Common myeloid progenitor, CD34-positive (primary cell): ENCODE measurements around the gene PARVB.
A peak's percentile ranks its signal among the peaks of the same experiment; 100 is the strongest.

Source experiments
- CTCF ChIA-PET: fragments of 350-600 bp; sonication (Branson Sonifier 250); formaldehyde crosslinking; loops from one replicate; lab custom pipeline; 2021; ENCODE audit warnings: antibody characterized with exemption; lab: Charles Lee
- POLR2A ChIA-PET: fragments of 350-600 bp; sonication (Branson Sonifier 250); formaldehyde crosslinking; loops from one replicate; lab custom pipeline; 2021; ENCODE audit warnings: antibody characterized with exemption; lab: Charles Lee
- DNase-seq, 3 donors: peaks; one replicate each; pipeline versions ENCODE4 v3.0.0 to v3.0.0-alpha.2; 2013
- H3K27ac ChIP-seq, 2 experiments: 1 replicate in 1 of 2; 2 replicates in 1 of 2; pipeline ENCODE4 v1.7.0; 2013; ENCODE audit warnings: inconsistent platforms in 2 of 2, low read length in 2 of 2, mild to moderate bottlenecking in 2 of 2, low read depth in 1 of 2, moderate library complexity in 1 of 2; ENCODE audit not compliant: severe bottlenecking in 2 of 2, insufficient read depth in 1 of 2, poor library complexity in 1 of 2
- H3K27me3 ChIP-seq, 5 experiments: replicated peaks in 2 of 5; 1 replicate in 3 of 5; 2 replicates in 2 of 5; pipeline versions ENCODE4 v1.6.1 to v1.7.0; 2013; ENCODE audit warnings: low read length in 4 of 5, mild to moderate bottlenecking in 2 of 5, moderate library complexity in 2 of 5, inconsistent platforms in 1 of 5; ENCODE audit not compliant: insufficient read depth in 5 of 5, control insufficient read depth in 4 of 5
- H3K36me3 ChIP-seq, 4 experiments: 1 replicate in 2 of 4; 2 replicates in 2 of 4; pipeline versions ENCODE4 v1.6.1 to v1.7.0; 2013; ENCODE audit warnings: low read length in 3 of 4, control low read depth in 1 of 4, mild to moderate bottlenecking in 1 of 4; ENCODE audit not compliant: control insufficient read depth in 4 of 4, insufficient read depth in 4 of 4
- H3K4me1 ChIP-seq, 4 experiments: 1 replicate in 3 of 4; 2 replicates in 1 of 4; pipeline versions ENCODE4 v1.6.1 to v1.7.1; 2013; ENCODE audit warnings: low read length in 3 of 4, mild to moderate bottlenecking in 3 of 4, control low read depth in 1 of 4, inconsistent platforms in 1 of 4, moderate library complexity in 1 of 4; ENCODE audit not compliant: control insufficient read depth in 4 of 4, insufficient read depth in 4 of 4; ENCODE audit errors: control extremely low read depth in 1 of 4
- H3K4me3 ChIP-seq, 7 experiments: 1 replicate in 4 of 7; 2 replicates in 3 of 7; pipeline versions ENCODE4 v1.5.1 to v1.7.0; 2013; ENCODE audit warnings: mild to moderate bottlenecking in 7 of 7, low read length in 6 of 7, moderate library complexity in 6 of 7, inconsistent platforms in 2 of 7, low read depth in 2 of 7, control low read depth in 1 of 7; ENCODE audit not compliant: insufficient read depth in 4 of 7, control insufficient read depth in 1 of 7; ENCODE audit errors: extremely low read depth in 1 of 7
- H3K9me3 ChIP-seq, 5 experiments: 1 replicate in 4 of 5; 2 replicates in 1 of 5; pipeline versions ENCODE4 v1.6.1 to v1.7.1; 2013; ENCODE audit warnings: low read length in 4 of 5, mild to moderate bottlenecking in 2 of 5, inconsistent platforms in 1 of 5, low read depth in 1 of 5, moderate library complexity in 1 of 5; ENCODE audit not compliant: control insufficient read depth in 4 of 5, insufficient read depth in 2 of 5; ENCODE audit errors: control extremely low read depth in 1 of 5
- WGBS: methylation state at CpG from one replicate; pipeline ENCODE4 v1.1.5; 2013; ENCODE audit not compliant: insufficient coverage; 5-methylcytosine and 5-hydroxymethylcytosine counted together

PARVB gene

DNA sequence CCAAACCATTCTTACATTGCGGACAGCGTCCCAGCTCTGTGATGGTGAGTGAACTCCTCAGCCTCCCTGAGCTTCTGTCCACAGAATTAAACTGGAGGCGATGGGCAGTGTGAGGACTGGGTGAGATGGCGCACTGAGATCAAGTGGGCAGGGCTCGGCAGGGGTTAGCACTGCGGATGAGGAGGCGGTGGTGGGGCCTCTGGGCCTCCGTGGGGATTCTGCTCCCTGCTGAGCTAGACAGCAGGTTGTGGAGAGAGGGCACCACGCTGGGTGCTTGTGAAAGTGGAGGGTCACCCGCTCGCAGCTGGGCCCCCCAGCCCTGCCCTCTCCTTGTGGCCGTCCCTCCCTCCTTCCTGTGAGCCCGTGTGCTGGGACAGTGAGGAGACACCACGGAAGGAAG lies 131.0 kb downstream of the PARVB start:
- Histone ChIP-seq H3K4me3 (no peak overlapping the region), H3K4me1 (peaks cover 2 to 28% (median 16%) of the 10 kb centered on the region in 4 experiments), H3K27ac (no peak overlapping the region), H3K27me3 (no peaks in the 10 kb centered on the region), H3K36me3 (peaks cover 2 to 27% (median 19%) of the 10 kb centered on the region in 4 experiments), H3K9me3 (no peaks in the 10 kb centered on the region)
- CTCF ChIA-PET = interaction anchor here (1.2 kb wide), 1 partner anchor 18 kb away, joined by 3 read pairs; no protein-coding TSS in a partner anchor
- peak in 2 of 3 donors; percentile 19 to 33 for DNase-seq
- 98% methylated on average over 5 of the region's 14 CpGs for WGBS
- POLR2A ChIA-PET = interaction anchor here (1.0 kb wide), 1 partner anchor 26 kb away, joined by 5 read pairs; the partner anchor contains the start of gene PARVG

DNA sequence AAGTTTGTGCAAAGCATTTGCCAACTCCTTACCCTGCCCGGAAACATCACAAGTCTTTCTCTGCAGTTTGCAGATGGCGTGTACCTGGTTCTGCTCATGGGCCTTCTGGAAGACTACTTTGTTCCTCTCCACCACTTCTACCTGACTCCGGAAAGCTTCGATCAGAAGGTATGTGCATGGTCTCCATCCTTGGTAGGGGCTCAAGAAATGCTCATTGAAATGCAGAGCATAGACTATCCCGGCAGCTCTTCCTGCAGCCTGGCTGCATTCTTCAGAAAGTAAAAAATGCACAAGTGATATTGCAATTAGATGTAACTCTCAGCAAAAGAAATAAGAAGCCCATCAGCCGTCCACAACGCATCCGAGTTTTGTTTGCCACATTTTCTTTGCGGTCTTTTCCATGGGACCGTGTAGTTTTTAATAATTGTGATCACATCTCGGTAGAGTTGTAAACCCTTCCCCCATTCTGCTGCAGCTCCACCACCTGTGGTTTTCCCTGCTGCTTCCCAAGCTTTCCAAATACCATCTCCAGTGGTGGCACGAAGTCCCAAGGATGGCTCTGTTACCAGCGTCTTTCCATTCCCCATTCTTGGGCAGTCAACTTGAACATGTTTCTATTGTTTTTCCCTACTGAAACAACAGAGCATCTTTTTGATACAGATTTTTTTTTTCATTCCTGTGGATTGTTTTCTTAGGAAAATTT lies 134.0 kb downstream of the PARVB start:
- Histone ChIP-seq H3K27ac (no peak overlapping the region), H3K27me3 (no peaks in the 10 kb centered on the region), H3K36me3 (peaks cover 0 to 32% (median 15%) of the 10 kb centered on the region in 4 experiments), H3K4me1 (peaks cover 8 to 45% (median 29%) of the 10 kb centered on the region in 4 experiments), H3K9me3 (no peaks in the 10 kb centered on the region), H3K4me3 (no peak overlapping the region)
- ChIA-PET CTCF (interaction anchor here (1.4 kb wide), 1 partner anchor 12 kb away, joined by 4 read pairs; no protein-coding TSS in a partner anchor), POLR2A (no interaction called here)
- no peak for DNase-seq
- 96% methylated on average over 13 of the region's 13 CpGs for WGBS

DNA sequence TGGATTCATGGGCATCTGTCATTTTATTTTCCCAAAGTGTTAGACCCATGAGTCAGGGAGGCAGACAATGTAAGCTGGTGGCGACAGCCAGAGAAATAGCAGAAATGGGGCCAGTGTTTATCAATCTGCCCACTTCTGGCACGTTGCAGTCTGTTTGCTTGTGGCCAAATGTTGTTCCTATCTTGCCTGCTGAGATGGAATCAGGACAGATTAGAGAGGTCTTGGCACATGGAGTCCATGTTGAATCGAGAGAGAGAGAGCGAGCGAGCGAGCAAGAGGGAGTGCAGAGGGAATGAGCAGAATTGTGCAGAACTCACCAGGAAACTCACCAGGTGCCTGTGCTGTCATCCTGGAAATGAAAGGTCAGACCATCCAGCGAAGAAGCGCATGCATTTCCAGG lies 134.7 kb downstream of the PARVB start:
- H3K27me3 ChIP-seq = no peaks in the 10 kb centered on the region
- POLR2A ChIA-PET = no interaction called here
- H3K4me1 ChIP-seq = peaks cover 8 to 41% (median 27%) of the 10 kb centered on the region in 4 experiments
- H3K27ac ChIP-seq = no peak overlapping the region
- CTCF ChIA-PET = no interaction called here
- H3K4me3 ChIP-seq = no peak overlapping the region
- WGBS = 93% methylated on average over 8 of the region's 8 CpGs
- no peaks in the 10 kb centered on the region for H3K9me3 ChIP-seq
- peaks cover 2 to 32% (median 16%) of the 10 kb centered on the region in 4 experiments for H3K36me3 ChIP-seq
- DNase-seq = no peak

DNA sequence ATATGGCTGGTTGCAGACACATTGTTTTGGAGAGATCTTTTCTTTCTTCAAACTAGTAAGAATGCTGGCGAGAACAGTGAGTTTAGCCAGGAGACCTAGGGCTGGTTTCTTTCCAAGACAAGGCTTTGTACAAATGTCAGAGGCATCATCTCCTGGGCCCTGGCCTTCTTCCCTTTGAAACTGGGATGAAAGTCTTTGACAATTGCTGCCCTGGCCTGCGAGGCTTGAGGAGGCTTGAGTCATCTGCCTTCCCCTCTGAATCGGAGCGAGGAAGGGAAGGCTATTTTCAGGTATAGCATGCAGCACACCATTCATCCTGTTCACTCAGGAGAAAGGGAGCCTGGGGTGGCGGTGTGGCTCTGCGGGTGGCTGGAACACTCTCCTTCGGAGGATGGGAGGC lies 135.1 kb downstream of the PARVB start:
- Histone ChIP-seq H3K4me1 (peaks cover 8 to 37% (median 24%) of the 10 kb centered on the region in 4 experiments), H3K27ac (no peak overlapping the region), H3K36me3 (peaks cover 2 to 32% (median 18%) of the 10 kb centered on the region in 4 experiments), H3K4me3 (no peak overlapping the region), H3K9me3 (no peaks in the 10 kb centered on the region), H3K27me3 (no peaks in the 10 kb centered on the region)
- DNase-seq = no peak
- ChIA-PET CTCF (no interaction called here), POLR2A (no interaction called here)
- 100% methylated on average over 3 of the region's 7 CpGs for WGBS

DNA sequence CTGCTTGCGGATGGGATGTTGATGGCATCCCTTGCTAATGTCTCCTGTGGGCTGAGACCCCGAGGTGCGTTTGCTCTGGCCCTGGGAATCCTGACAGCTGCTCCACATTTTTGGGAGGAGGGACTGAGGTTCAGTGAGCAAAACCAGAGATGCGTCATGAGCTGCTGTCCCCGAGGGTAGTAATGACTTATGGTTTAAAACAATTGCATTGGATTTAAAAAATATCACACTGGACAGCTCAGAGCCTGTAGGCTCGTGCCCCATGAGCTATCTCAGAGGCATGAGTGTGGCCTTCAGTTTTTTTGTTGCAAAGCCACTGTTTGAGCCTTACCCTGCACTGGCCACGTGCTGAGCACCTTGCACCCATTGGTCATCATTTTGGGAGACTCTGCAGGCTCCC lies 135.7 kb downstream of the PARVB start:
- no peak for DNase-seq
- Histone ChIP-seq H3K36me3 (peaks cover 2 to 37% (median 21%) of the 10 kb centered on the region in 4 experiments), H3K4me3 (no peak overlapping the region), H3K9me3 (no peaks in the 10 kb centered on the region), H3K4me1 (peaks cover 8 to 32% (median 22%) of the 10 kb centered on the region in 4 experiments), H3K27ac (no peak overlapping the region), H3K27me3 (no peaks in the 10 kb centered on the region)
- WGBS = 78% methylated on average over 6 of the region's 7 CpGs
- ChIA-PET POLR2A (no interaction called here), CTCF (no interaction called here)

DNA sequence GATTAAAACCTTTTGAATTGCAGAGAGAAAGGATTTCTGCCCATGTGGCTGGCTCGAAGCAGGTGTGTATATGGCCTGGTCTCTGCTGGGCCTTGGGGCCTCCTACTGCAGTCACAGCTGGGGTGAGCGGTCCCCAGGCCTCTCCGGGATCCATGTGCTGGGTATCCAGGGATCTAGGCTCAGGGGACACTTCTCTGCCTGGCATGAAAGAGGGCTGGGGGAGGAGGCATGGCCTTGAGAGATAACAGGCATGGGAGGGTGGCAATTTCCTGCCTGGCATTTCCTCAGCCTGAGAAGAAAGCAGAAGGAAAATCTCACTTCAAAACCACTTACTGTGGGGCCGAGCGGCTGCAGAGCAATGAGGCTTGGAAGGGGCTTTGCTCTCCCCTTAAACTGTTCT lies 136.3 kb downstream of the PARVB start:
- Histone ChIP-seq H3K4me3 (peak overlapping the region in 2 of 7 experiments; percentile 13 to 14), H3K36me3 (peaks cover 4 to 43% (median 25%) of the 10 kb centered on the region in 4 experiments), H3K4me1 (peaks cover 8 to 29% (median 22%) of the 10 kb centered on the region in 4 experiments), H3K27ac (no peak overlapping the region), H3K9me3 (no peaks in the 10 kb centered on the region), H3K27me3 (no peaks in the 10 kb centered on the region)
- ChIA-PET POLR2A (no interaction called here), CTCF (no interaction called here)
- 2% methylated on average over 5 of the region's 5 CpGs for WGBS
- peak; percentile 57 to 77 (median 69) for DNase-seq

DNA sequence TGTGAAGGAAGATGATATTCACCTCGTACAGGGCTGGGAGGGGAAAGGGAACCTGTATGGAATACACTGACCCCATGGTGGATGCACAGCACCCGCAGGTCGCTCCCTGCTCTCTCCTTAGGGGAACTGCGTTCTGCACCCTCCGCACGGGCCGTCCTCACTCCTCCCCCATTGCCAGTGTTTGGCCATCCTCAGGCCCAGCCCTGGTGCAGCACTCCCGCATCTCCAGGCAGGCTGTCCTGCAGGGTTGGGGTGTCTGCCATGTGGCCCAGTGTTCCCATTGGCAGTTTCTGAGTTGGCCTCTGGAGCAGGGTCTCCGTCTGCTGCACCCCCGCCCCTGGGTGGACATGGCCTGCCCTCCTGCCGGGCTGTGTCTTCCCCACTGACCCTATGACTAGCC lies 137.6 kb downstream of the PARVB start:
- Histone ChIP-seq H3K9me3 (no peaks in the 10 kb centered on the region), H3K4me3 (no peak overlapping the region), H3K27ac (no peak overlapping the region), H3K36me3 (peaks cover 4 to 47% (median 27%) of the 10 kb centered on the region in 4 experiments), H3K27me3 (no peaks in the 10 kb centered on the region), H3K4me1 (peaks cover 8 to 29% (median 22%) of the 10 kb centered on the region in 4 experiments)
- POLR2A ChIA-PET = no interaction called here
- 96% methylated on average over 11 of the region's 11 CpGs for WGBS
- CTCF ChIA-PET = interaction anchor here (1.1 kb wide), 1 partner anchor 13 kb away, joined by 3 read pairs; no protein-coding TSS in a partner anchor
- no peak for DNase-seq
